ENCODE results near the gene ZBTB38.

The ZBTB38 gene, protein sequence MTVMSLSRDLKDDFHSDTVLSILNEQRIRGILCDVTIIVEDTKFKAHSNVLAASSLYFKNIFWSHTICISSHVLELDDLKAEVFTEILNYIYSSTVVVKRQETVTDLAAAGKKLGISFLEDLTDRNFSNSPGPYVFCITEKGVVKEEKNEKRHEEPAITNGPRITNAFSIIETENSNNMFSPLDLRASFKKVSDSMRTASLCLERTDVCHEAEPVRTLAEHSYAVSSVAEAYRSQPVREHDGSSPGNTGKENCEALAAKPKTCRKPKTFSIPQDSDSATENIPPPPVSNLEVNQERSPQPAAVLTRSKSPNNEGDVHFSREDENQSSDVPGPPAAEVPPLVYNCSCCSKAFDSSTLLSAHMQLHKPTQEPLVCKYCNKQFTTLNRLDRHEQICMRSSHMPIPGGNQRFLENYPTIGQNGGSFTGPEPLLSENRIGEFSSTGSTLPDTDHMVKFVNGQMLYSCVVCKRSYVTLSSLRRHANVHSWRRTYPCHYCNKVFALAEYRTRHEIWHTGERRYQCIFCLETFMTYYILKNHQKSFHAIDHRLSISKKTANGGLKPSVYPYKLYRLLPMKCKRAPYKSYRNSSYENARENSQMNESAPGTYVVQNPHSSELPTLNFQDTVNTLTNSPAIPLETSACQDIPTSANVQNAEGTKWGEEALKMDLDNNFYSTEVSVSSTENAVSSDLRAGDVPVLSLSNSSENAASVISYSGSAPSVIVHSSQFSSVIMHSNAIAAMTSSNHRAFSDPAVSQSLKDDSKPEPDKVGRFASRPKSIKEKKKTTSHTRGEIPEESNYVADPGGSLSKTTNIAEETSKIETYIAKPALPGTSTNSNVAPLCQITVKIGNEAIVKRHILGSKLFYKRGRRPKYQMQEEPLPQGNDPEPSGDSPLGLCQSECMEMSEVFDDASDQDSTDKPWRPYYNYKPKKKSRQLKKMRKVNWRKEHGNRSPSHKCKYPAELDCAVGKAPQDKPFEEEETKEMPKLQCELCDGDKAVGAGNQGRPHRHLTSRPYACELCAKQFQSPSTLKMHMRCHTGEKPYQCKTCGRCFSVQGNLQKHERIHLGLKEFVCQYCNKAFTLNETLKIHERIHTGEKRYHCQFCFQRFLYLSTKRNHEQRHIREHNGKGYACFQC (N-terminal part only)

DNA sequence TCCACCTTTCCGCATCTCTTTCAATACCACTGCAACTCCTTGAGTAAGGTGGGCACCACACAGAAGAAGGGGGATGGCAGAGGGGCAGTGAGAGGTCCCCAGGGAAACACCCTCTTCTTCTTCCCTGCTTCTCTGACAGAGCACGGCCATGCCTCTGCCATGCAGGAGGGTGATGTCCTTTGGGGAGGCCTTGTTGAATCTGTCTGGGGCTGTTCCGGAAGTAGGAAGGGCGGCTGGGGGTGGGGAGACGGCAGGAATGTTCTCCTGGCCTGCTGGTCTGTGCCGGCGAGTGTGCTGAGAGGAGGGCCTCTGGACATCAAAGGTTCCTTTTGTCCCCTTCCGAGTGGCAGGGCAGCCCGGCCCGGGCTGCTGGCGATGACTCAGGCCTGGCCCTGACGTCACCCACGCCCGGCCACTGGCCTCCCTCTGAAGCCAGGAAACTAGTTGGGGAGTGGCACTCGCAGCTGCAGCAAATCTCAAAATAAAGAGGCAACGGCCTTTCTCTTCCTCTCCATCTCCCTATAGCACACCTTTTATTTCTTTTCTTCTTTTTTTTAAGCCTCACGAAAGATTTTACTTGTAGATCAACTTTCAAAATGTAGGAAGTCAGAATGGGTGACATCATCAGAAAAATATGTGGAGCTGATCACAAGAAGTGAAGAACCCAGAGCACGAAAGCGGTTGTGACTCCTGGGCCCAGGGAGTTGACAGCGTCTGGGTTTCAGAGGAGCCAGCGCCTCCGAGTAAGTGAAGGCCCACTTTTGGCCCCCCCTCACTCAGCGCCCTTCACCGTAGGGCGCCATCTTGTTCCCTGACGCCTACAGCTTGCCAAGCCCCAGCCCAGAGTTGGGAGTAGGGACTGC lies at the start of gene ZBTB38:
Gene ZBTB38, plus strand, starts transcription at position 443 of the 863 bp plus-strand sequence. CDS start 73,885 bp downstream, outside the sequence.
- DNase-seq (ENCODE audit: low read depth) = peak; percentile 68

DNA sequence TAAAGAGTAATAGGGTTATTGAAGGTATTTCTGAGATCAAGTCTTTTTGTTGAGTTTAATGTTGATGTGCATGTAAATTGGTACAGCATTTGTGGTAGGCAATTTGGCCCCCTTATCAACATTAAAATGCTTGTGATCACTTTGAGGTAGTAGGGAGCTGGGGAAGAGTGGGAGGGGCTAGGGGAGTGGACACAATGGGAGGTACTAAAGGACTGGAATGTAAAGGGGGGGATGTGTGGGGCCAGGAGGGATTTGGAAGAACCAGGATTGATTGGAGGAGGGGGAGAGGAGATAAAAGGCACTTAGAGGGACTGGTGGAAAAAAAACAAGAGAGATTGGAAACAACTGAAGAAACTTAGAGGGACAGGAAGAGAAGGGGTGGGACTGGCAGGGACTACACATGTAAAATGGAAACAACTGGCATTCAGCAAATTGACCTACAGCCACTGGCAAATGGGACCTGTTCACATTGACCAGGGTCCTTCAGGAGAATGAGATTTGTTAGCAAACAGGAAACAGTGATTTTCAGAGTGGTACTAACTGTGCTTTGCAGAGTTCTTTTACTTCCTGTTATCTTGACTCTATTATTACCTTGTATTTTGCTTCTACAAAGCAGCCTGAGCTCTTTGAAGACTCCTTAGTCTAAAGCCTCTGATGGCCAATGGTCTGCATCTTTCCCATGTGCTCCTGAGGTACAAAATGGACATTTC lies 47.8 kb upstream of the ZBTB38 start:
- DNase-seq (ENCODE audit: low read depth) = no peak

DNA sequence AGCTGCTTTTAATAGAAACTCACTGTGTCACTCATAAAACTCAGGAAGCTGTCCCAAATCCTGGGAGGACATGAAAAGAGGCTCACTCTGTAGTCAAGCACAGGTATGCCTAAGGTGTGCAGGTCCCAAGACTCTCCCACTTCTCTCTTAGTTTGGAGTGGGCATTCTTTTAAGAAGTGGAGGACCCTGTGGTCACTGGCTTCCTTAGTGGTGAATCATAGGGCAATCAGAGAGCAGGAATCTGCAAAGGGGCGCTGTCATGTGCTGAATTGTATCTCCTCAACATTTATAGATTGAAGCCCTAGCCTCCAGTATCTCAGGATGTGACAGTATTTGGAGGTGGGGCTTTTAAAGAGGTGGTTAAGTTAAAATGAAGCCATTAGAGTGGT lies 47.2 kb upstream of the ZBTB38 start:
- no peak for DNase-seq (ENCODE audit: low read depth)

DNA sequence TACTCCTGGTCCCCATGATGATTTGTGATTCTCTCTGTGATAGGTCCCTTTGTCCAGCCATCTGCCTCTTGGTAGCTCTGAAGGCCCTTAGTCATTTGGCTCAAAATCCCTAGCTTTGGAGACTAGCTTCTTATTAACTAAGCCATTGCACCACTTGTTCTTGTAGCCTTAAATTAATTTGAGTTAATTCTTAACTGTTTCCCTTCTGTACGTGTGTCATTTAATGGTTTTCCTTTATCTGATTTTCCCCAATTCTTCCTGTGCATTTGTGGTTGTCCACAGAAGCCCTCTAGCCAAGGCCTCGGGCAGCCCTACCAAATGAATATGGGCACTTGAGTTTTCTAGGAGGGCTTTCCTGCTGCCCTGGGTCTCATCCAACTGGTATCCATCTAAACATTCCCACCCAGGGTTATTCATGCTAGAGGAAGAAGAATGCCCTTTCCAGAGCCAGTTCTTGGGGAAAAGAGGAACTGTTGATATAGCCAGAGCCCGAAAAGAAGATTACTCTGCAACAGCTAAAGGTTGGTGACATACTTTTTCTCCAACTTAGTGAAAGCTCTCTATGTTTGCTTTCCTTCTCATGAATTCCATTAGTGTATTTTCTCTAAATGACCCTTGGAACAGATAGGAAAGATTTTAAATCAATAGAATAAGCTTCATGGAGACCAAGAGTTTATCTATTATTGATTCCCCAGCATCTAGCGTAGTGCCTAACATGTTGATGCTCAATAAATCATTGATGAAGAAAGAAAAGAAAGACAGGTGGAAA lies 44.2 kb upstream of the ZBTB38 start:
- no peak for DNase-seq (ENCODE audit: low read depth)

DNA sequence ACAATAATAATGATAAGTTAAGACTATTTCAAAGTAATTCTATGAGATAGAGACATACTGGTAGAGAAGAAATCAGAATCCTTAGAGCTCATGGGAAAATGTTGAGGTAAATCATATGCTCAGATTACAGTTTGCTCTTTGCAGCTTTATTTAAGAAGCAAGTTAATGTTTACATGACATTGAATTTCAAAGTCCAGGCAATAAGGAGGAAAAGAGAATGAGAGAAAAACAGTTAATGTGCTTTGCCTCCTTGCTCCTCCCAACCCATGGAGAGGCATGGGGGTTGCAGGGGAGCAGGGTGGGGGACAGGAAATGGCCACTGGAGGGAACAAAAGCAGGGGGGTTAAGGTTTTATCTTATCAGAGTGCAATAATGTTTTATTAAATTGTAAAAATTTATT lies 42.2 kb upstream of the ZBTB38 start:
- no peak for DNase-seq (ENCODE audit: low read depth)

DNA sequence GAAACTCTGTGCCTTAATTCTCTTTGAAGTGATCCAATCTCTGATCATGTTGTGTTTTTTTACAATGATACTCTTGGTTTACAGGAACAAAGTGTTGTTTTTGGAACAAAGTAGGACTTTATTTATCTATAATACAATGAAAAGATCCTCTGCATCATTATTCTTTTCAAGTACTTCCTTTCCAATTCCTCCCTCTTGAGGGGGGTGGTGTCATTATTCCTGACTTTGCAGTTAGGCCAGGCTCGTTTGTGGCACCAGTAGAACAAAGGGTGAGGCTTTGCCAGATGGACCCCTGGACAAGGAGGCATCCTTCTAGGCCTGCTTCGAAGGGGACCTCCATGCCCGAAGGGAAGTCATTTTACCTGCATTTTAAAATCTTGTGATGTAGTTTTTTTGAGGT lies 41.7 kb upstream of the ZBTB38 start:
- no peak for DNase-seq (ENCODE audit: low read depth)

DNA sequence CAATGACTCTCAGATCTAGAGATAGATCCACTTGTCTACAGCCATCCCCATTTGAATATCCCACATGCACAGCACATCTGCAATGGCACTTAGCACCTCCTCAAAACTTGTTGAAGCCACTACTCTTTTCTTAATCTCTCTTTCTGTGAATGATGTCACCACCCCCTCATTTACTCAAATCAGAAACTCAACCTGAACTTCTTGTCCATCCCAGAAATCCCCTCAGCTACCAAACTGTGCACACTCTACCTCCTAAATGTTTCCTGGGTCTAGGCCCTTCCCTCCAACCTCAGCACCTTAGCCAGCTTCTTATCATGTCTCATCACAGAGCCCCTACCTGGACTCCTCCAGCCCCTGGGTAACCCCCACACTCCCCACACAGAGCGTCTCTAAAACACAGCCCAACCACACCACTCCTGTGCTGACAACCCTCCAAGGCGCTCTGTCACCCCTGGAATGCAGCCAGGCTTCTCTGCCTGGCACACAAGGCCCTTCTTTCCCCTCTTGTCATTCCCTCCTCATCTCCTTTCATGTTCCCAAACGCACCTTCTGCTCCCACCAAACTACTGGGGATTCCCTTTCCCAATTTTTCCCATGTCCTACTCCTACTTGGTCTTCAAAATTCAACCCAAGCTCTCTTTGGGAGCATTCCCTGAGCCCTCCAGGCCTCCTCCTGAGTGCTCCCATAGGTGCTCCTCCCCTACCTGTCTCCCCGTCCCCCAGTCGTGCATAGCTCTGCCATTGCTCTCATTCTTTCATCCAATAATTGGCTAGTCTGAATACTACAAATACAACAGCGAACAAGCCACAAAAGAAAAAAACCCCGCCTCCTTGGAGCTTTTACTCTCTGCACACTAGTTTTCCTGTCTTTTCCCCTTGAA lies 39.8 kb upstream of the ZBTB38 start:
- no peak for DNase-seq (ENCODE audit: low read depth)

DNA sequence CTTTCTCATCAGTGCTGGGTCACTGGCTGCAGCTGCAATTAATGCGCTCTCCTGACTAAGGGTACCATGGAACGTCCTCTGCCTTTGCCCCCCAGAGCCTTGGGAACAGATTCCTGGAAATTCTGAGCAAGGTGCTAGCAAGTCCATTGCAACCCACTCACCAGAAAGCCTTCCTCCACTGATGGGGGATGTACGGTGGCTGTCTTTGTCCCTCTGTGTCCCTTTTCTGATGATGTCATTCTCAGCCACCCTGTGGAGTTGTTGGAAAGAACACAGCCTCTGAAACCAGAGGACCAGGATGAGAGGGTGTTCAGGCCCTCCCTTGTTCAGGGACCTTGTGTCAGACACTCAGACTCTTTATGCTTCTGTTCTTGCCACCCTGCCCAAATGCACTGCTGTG lies 38.1 kb upstream of the ZBTB38 start:
- no peak for DNase-seq (ENCODE audit: low read depth)

DNA sequence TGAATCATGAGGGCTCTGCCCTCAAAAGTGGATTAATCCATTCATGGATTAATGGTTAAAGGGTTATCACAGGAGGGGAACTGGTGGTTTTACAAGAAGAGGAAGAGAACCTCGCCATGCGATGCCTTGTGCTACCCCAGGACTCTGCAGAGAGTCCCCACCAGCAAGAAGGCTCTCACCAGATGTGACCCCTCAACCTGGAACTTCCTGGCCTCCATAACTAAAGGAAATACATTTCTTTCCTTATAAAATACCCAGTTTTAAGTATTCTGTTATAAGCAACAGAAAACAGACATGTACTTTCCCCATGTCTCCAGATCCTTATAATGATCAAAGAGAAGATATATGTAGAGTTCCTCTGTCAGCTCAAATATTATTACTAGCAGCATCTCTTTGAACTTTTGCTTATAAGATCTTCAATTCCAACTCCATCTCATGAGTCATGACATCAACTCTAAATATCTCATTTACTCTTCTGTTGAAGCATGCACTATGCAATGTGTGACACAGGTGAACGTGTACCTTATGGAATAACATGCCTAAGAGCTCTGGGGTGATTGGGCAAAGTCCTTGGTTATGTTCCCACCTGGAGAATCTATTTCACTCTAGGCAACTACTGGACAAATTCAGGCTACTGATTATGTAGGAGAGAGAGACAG lies 37.5 kb upstream of the ZBTB38 start:
- DNase-seq (ENCODE audit: low read depth) = no peak

DNA sequence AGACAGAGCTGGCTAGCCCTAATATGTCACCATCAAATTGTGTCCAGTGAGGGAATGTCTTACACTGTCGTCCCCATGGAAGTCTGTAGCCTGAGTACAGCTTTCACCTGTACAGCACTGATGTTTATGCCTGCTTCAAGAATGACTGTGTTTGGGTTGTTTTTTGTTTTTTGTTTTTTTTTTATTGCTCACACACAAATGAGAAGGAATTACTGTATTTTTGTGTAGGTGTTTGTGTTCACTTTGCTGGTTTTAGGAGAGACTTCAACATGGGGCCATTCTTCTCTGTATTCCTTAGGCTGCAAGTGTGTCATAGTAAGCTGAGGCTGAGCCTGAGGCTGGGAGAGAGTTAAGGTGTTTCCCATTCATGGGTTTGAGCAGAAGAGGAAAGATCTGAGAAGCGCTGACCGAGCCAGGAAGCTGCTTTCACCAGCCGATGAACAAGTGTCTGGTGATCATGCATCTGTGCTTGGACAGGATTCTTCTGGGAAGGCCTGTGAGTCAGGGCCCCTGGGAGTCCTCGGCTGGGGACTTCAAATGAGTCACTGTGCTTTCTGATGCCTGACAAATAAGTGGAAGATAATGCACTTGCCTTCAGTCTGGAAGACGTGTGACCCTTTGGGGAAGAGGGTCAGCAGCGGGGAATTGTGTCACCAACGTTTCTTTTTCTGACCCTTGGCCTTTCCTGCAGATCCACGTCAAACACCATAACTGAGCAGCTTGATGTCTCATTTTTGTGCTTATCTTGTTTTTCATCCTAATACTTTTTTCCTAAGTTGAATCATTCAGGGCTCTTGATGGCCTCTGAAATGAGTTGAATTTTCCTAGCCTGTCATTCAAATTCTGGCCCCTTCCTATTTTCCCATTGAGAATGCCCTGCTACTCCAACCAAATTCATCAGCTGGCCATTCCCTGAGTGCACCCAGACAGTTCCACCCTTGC lies 36.7 kb upstream of the ZBTB38 start:
- no peak for DNase-seq (ENCODE audit: low read depth)

DNA sequence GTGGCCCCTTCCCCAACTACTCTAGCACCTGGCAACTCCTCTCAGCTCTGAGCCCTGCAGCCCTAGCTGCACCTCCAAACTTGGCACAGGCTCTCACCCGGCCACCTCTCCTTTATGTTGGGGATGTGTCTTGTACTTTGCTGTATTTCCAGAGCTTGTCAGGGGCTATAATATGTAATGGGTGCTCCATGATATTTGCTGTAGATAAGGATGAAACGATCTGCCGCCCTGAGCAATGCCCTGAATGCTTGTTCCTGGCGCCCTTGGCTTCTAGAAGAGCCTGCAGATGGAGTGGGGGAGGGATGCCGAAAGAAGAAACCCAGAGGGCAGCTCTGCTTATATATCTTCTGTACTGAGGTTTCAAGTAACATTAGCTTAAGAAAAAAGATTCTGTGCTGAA lies 35.9 kb upstream of the ZBTB38 start:
- DNase-seq (ENCODE audit: low read depth) = no peak

DNA sequence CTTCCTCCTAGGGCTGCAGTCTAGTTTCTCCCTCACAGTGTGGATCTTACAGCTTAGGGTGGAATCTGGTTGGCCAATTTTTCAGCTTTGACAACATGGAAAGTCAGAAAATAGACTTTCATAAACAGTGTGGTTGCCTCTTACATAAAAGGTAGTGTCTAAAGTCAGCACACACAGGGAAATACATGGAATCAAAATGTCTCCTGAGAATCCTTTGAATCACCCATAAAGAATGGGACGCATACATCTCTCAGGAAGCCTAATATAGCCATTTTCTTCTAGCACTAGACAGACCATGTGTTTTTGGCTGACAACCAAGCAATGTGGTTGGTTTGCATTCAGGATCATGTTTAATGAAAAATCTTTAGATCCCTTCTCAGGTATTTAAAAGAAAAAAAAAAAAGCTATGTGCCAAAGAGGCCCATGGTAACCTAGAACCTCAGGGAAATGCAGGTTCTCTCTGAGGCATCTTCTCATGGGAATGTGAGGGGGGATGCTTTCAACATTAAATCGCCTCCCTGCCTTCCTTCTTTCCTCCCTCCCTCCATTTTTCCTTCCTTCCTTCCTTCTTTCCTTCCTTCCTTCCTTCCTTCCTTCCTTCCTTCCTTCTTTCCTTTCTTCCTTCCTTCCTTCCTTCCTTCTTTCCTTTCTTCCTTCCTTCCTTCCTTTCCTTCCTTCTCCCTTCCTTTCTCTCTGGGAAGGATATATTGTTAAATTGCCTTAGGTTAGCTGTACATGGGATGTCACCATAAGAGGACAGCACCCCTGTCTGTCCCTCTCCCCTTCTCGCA lies 34.3 kb upstream of the ZBTB38 start:
- no peak for DNase-seq (ENCODE audit: low read depth)

DNA sequence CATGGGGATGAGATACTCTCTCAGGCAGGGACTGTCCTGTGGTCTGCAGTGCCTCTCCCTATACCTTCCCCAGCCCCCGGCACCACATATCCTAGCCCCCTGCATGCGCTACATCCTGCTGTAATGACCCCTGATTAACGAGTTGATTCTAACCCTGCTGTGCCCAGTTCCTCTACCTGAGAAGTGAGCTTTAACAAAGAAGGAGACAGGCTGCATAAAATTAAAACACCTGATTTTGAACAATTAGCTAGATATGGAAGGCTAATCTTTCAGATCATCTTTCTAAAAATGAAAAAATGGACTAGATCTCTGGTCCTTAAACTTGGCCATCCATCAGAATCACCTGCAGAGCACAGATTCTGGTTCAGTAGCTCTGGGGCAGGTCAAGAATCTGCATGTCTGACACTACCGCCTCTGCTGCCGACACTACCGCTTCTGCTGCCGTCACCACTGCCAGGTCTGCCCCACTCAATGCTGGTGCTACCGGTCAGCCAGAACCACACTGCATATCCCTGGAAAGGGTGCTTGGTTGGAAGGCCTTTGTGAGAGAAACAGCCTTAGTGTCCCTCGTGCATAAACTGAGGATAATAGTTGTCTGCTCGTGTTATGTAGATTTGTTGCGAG lies 33.6 kb upstream of the ZBTB38 start:
- DNase-seq (ENCODE audit: low read depth) = no peak

DNA sequence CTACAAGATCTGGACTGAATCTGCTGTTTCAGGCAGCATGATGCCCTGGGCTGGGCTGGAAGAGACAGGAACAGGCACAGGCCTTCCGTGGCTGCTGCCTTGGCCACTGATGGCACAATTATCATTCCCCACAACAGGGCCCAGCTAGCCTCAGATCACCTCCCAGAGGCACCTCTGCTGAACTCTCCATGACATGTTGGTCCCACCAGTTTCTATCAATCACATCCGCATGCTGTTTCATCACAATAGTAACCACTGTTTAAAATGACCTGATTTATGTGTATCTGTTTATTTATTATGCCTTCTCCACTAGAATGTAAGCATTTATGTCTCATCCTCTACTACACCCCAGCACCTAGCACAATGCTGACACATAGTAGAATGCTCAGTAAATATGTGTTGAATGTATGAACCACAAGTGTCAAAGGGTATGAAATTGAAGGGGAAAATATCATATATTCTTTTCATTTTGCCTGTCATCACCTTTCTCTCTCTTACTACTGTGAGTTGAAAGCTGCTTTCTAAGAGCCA lies 32.7 kb upstream of the ZBTB38 start:
- no peak for DNase-seq (ENCODE audit: low read depth)

DNA sequence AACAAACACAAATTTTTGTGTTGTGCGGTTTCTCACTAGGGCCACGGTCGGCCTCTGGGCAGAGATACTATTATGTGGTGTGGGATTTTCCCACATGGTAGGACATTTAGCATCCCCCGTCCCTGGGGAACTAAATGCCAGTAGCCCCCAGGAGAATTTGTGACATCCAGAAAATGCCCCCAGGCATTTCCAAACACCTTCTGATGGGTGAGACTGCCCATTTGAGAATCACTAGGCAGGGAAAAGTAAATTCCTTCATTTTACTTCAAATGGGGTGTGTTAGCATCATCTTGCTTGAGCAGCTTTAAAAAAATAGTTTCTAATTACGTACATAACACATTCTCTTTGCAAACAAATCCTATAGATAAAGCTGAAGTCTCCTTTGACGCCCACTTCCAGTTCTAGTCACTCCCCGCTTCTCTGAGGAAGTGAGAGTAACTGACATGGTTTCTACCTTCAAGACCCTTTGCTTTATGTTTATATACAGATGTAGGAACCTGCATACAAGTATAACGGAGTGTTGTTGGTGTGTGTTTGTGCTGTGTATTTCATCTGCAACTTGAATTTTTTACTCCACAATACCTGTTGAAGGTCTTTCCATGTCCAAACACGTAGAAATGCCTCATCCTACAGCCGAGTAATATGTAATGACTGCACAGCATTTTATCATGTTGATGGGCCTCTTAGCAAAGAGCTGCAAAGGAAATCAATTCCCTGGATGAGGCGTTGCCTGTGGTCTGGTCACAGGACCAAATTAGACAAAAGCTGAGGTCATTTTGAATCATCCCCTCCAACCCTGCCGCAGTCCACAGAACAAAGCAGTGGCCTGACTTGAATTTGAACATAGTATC lies 31.4 kb upstream of the ZBTB38 start:
- no peak for DNase-seq (ENCODE audit: low read depth)

Data from CMK (cell line).